ENCODE measurements around the gene GRIK2.

DNA sequence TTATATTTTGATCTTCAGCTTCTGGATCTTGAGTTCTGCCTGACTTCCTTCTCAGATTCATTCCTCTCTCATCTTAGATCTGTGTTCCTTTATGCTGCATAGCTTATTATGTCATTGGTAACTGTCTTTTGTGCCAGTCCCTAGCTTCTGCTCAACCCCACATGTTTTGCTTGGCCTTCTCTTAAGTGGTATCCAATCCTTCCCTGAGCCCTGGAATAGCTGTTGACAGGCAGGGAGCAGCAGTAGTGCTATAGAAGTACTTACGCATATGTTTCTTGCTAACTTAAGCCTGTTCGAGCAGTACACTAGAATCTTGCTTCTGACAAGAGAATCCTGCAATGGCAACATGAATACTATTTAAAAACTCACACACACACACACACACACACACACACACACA, 13.6 kb upstream of the GRIK2 start:
- TF ChIP-seq POLR2AphosphoS5 (IDR thresholded peaks at IDR 0.05) (no peak), EP300 (IDR thresholded peaks at IDR 0.05) (no peak)
